ENCODE results near the gene RNF208.
A peak's percentile ranks its signal among the peaks of the same experiment; 100 is the strongest.
"Not testable (repeated sequence)": the region's sequence is repeated elsewhere in the genome, so short reads cannot be mapped to it uniquely, and the experiment has no call there.

RNF208 gene

DNA sequence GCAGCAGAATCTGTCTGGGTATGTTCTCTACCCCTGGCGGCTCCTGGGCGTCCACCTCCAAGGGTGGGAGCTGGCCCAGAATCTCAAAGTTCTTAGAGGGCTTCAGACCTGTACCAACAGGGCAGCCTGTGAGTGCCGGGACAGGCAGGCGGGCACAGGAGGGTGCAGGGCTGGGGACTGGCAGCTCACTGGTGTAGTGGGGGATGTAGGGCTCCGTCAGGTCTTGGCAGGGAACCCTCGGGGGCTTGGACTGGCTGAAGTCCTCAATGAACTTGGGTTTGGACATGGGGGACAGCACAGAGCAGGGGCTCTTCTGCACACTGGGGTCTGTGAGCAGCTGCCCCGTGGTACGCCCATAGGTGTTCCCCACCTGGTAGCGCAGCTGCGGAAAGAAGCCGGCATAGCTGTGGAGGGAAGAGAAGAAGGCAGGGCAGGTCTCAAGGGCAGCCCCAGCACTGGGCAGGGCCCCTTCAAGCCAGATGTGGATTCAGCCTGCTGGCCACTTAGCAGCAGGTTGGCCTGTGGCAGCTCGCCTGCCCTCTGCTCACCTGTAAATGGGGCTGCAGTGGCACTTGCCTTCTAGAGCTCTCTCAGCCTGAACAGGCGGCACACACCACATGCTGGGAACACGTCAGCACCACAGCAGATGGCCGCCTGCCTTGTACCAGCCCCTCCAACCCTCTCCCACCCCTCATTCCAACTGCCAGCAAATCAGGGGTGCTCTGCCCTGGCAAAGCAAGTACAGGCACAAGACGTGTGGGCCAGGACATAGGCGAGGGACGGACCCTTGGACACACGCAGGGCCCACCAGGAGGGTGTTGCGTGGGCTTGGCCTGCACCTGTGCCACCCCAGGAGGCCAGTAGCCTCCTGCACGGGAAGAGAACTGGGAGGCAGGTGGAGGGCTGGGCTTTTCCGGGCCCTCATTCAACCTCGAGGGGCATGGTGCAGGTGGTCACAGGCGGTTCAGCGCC is 23.7 kb upstream of the RNF208 start:
- CTCF ChIA-PET, result interaction anchor here (1.1 to 1.7 kb wide), 2 partner anchors 9 kb away, joined by 6 to 7 read pairs; partner anchors contain the start of gene NELFB
- POLR2A ChIA-PET, result interaction anchor here (1.1 to 7.4 kb wide), 2 partner anchors 8 to 116 kb away, joined by 3 to 164 read pairs; partner anchors contain the start of genes NELFB and STPG3
- no peak for DNase-seq (ENCODE audit: low read depth, low spot score)
- TF ChIP-seq, protein P1, sequence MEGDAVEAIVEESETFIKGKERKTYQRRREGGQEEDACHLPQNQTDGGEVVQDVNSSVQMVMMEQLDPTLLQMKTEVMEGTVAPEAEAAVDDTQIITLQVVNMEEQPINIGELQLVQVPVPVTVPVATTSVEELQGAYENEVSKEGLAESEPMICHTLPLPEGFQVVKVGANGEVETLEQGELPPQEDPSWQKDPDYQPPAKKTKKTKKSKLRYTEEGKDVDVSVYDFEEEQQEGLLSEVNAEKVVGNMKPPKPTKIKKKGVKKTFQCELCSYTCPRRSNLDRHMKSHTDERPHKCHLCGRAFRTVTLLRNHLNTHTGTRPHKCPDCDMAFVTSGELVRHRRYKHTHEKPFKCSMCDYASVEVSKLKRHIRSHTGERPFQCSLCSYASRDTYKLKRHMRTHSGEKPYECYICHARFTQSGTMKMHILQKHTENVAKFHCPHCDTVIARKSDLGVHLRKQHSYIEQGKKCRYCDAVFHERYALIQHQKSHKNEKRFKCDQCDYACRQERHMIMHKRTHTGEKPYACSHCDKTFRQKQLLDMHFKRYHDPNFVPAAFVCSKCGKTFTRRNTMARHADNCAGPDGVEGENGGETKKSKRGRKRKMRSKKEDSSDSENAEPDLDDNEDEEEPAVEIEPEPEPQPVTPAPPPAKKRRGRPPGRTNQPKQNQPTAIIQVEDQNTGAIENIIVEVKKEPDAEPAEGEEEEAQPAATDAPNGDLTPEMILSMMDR (IDR thresholded peaks at IDR 0.05; ENCODE audit: insufficient read depth, low read length, missing control alignments), result no peak
- no peak overlapping the region for H3K4me3 ChIP-seq (ENCODE audit: low read depth, low read length)

DNA sequence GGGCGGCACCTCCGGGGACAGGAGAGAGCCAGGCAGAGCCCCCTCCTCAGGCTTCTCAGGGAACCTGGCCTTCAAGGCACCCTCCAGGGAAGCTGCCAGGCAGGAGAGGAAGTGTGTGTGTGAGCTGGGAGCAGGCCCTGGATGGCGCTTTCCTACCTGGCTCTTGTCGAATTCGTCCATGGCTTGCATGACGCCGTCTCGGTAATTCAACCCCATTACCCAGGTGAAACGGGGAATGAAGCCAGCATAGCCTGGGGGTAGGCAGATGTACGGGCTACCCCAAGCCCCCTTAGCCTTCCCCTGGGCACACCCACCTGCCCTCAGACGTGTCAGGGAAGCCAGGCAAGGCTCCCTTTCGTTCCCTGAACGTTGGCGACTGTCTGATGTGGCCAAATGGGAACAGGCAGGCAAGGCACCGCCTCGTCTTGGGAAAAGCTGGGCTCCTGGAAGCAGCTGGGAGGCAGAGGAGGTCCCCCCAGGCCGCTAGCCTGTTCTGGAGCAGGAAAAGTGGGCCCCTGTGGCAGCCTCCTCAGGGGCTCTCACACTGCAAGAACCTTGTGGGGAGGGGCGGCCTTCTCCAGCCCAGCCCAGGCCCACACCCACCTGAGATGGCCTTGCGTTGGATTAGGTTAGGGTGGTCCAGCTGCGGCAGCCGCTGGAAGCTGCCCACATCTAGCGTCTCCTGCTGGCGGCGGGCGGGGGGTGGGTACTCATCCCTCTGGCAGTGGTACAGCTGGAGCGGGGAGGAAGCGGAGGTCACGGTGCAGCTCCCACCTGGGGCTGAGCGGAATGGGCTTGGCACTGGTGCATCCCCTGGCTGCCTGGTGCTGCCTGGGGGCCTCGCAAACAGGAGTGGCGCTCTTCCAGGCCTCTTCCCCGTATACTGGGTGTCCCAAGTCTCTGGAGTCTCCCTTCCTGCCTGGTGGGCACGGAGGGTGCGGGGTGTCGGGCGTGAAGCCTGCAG is 22.7 kb upstream of the RNF208 start:
- POLR2A ChIA-PET, result interaction anchor here (0.7 to 7.4 kb wide), 4 partner anchors 9 to 115 kb away, joined by 3 to 164 read pairs (median 4); partner anchors contain the start of genes NELFB, STPG3 and TOR4A
- CTCF ChIA-PET, result interaction anchor here (1.1 to 1.7 kb wide), 2 partner anchors 8 to 10 kb away, joined by 6 to 7 read pairs; partner anchors contain the start of gene NELFB
- TF ChIP-seq, protein P1 (IDR thresholded peaks at IDR 0.05; ENCODE audit: insufficient read depth, low read length, missing control alignments), result no peak
- no peak for DNase-seq (ENCODE audit: low read depth, low spot score)
- H3K4me3 ChIP-seq (ENCODE audit: low read depth, low read length), result no peak overlapping the region

DNA sequence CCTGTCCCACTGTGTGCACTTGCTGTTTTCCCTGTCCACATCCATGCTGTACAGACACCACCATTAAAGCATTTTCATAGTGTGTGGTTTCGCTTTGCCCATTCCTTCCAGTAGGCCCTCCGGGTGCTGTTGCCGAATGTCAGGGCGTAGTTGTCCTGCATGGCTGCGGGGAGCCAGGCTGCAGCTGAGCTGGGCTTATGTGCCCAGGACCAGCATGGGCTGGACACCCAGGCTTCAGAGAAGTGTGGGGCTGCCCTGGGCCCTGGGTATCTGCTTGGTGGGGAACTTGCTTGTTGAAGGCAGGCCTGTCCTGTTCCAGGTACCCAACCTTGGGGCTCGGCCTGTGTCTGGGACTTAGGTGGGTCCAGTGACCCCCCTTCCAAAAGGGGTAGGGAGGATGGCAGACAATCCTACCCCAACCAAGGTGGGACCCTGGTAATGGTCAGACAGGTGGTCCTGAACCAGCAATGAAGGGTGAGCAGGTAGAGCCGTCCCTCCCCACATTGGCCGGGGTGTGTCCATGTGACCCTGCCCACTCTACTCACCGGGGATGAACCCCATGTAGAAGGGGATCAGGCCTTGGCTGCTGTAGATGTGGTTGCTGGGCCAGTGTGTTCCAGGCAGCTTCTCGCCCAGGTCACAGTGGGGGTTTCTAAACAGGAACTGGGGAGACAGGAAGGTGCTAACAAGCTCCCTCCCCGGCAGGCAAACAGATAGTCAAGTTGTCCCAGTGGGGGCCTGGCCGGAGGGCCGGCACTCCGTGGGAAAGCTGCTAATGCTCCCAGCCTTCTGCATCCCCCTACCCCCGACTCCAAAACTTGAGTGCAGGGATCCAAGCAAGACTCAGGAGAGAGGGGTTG is 21.8 kb upstream of the RNF208 start:
- POLR2A ChIA-PET, result interaction anchor here (0.7 to 7.4 kb wide), 3 partner anchors 10 to 185 kb away, joined by 4 to 164 read pairs (median 8); partner anchors contain the start of genes ANAPC2, NELFB, SSNA1 and STPG3
- CTCF ChIA-PET, result interaction anchor here (0.8 to 1.4 kb wide), 2 partner anchors 11 to 12 kb away, joined by 4 read pairs; partner anchors contain the start of gene NELFB
- TF ChIP-seq, protein P1 (IDR thresholded peaks at IDR 0.05; ENCODE audit: insufficient read depth, low read length, missing control alignments), result no peak
- DNase-seq (ENCODE audit: low read depth, low spot score), result no peak
- no peak overlapping the region for H3K4me3 ChIP-seq (ENCODE audit: low read depth, low read length)

DNA sequence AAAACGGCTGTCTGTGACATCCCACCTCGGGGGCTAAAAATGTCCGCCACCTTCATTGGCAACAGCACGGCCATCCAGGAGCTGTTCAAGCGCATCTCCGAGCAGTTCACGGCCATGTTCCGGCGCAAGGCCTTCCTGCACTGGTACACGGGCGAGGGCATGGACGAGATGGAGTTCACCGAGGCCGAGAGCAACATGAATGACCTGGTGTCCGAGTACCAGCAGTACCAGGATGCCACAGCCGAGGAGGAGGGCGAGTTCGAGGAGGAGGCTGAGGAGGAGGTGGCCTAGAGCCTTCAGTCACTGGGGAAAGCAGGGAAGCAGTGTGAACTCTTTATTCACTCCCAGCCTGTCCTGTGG is 21.2 kb upstream of the RNF208 start:
- POLR2A ChIA-PET, result interaction anchor here (0.7 to 7.4 kb wide), 4 partner anchors 11 to 184 kb away, joined by 3 to 164 read pairs (median 6); partner anchors contain the start of genes ANAPC2, MAN1B1, NELFB and SSNA1

DNA sequence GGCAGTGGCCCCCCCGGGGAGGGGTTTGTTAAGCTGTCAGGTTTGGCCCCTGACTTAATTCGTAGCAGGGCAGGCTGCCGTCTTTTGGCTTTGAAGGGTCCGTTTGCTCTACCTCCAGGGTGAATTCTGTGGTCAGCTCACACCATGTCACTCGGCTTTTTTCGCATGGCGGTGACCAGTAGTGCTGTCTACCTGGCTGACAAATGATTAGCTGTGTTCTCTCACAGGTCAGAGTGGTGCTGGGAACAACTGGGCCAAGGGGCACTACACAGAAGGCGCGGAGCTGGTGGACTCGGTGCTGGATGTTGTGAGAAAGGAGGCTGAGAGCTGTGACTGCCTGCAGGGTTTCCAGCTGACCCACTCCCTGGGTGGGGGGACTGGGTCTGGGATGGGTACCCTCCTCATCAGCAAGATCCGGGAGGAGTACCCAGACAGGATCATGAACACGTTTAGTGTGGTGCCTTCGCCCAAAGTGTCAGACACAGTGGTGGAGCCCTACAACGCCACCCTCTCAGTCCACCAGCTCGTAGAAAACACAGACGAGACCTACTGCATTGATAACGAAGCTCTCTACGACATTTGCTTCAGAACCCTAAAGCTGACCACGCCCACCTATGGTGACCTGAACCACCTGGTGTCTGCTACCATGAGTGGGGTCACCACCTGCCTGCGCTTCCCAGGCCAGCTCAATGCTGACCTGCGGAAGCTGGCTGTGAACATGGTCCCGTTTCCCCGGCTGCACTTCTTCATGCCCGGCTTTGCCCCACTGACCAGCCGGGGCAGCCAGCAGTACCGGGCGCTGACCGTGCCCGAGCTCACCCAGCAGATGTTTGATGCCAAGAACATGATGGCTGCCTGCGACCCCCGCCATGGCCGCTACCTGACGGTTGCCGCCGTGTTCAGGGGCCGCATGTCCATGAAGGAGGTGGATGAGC is 20.5 kb upstream of the RNF208 start:
- TF ChIP-seq, protein P1 (IDR thresholded peaks at IDR 0.05; ENCODE audit: insufficient read depth, low read length, missing control alignments), result no peak
- CTCF ChIA-PET, result interaction anchor here (0.5 to 1.4 kb wide), 4 partner anchors 14 to 183 kb away, joined by 3 to 4 read pairs (median 4); partner anchors contain the start of genes ANAPC2 and SSNA1
- no peak for DNase-seq (ENCODE audit: low read depth, low spot score)
- POLR2A ChIA-PET, result interaction anchor here (0.6 to 7.4 kb wide), 12 partner anchors 11 to 437 kb away, joined by 3 to 164 read pairs (median 4); partner anchors contain the start of genes ANAPC2, MAN1B1, NELFB and SSNA1
- H3K4me3 ChIP-seq (ENCODE audit: low read depth, low read length), result peak overlapping the region; percentile 78

More for the DNA sequence above, 21.2 kb upstream of the RNF208 start:
- CTCF ChIA-PET, result interaction anchor here (0.8 to 1.4 kb wide), 2 partner anchors 11 to 13 kb away, joined by 4 read pairs; partner anchors contain the start of gene NELFB
- DNase-seq (ENCODE audit: low read depth, low spot score); H3K4me3 ChIP-seq (ENCODE audit: low read depth, low read length): not testable (repeated sequence)
